Endothelial cell of umbilical vein (primary cell): Measurements from ENCODE around the gene AURKAIP1. TPM values are rescaled to one million over a fixed set of nuclear protein-coding genes. Genes with fewer than 3 reads are reported as not detected.
A peak's percentile ranks its signal among the peaks of the same experiment; 100 is the strongest.

Experiments used
- BruUV-seq: library from RNA; stranded (reverse); fragments of 400-500 nt; replicated peaks from 2 replicates; lab custom pipeline; 2021; lab: Mats Ljungman, UMichigan
- CTCF ChIA-PET: fragments of 300-600, 350-600 bp; sonication (Branson Sonifier 250); formaldehyde crosslinking; loops from one replicate; lab custom pipeline; 2021; ENCODE audit warnings: antibody characterized with exemption, inconsistent platforms; lab: Charles Lee
- POLR2A ChIA-PET: fragments of 300-600, 350-600 bp; sonication (Branson Sonifier 250); formaldehyde crosslinking; loops from one replicate; lab custom pipeline; 2021; ENCODE audit warnings: antibody characterized with exemption, inconsistent platforms; lab: Charles Lee
- DNase-seq: peaks from one replicate; pipeline ENCODE4 v3.0.0-alpha.2; 2011; ENCODE audit warnings: low read depth, low spot score
- FAIRE-seq: peaks from 2 replicates; lab custom pipeline; 2011; peaks lifted over from hg19 to GRCh38; lab: Jason Lieb, UNC
- H2AFZ ChIP-seq: 2 replicates; pipeline ENCODE4 v1.6.0; 2012; ENCODE audit warnings: low read depth, low read length, control low read depth, inconsistent platforms
- H3K27ac ChIP-seq: 2 replicates; pipeline ENCODE4 v1.5.1; 2011; ENCODE audit warnings: low read depth, mild to moderate bottlenecking, control low read depth, low read length, moderate library complexity; ENCODE audit not compliant: insufficient read depth
- H3K27me3 ChIP-seq, 2 experiments: 2 replicates each; pipeline versions ENCODE4 v1.6.0 to v1.6.1; 2011; ENCODE audit warnings: low read length in 2 of 2, mixed read lengths in 1 of 2; ENCODE audit not compliant: control insufficient read depth in 2 of 2, insufficient read depth in 2 of 2
- H3K36me3 ChIP-seq, 2 experiments: 2 replicates in 1 of 2; 3 replicates in 1 of 2; pipeline ENCODE4 v1.5.1; 2011; ENCODE audit warnings: low read length in 2 of 2, mild to moderate bottlenecking in 1 of 2, moderate library complexity in 1 of 2; ENCODE audit not compliant: control insufficient read depth in 2 of 2, insufficient read depth in 2 of 2; ENCODE audit errors: extremely low read depth in 1 of 2
- H3K4me1 ChIP-seq: 3 replicates; pipeline ENCODE4 v1.5.1; 2011; ENCODE audit warnings: mild to moderate bottlenecking, low read length; ENCODE audit not compliant: control insufficient read depth, insufficient read depth; ENCODE audit errors: extremely low read depth
- H3K4me2 ChIP-seq: 2 replicates; pipeline ENCODE4 v1.6.1; 2011; ENCODE audit warnings: low read length, control low read depth, mixed read lengths; ENCODE audit not compliant: insufficient read depth
- H3K4me3 ChIP-seq, 3 experiments: fragments of 200-600 bp in 1 of 3; sonication (generic), shearing (Covaris generic) in 1 of 3; replicated peaks in 1 of 3; 2 replicates each; pipeline ENCODE4 v1.5.1; 2011 to 2016; ENCODE audit warnings: control low read depth in 3 of 3, low read length in 3 of 3, mild to moderate bottlenecking in 2 of 3, inconsistent platforms in 1 of 3, low read depth in 1 of 3, moderate library complexity in 1 of 3; ENCODE audit not compliant: insufficient read depth in 1 of 3
- H3K79me2 ChIP-seq: 2 replicates; pipeline ENCODE4 v1.6.0; 2012; ENCODE audit warnings: low read length, inconsistent platforms; ENCODE audit not compliant: control insufficient read depth, insufficient read depth
- H3K9ac ChIP-seq: replicated peaks from 2 replicates; pipeline ENCODE3; 2011; ENCODE audit warnings: low read length, control low read depth; ENCODE audit not compliant: insufficient read depth; ENCODE audit errors: extremely low read depth
- H3K9me1 ChIP-seq: replicated peaks from 3 replicates; pipeline ENCODE4 v1.6.0; 2011; ENCODE audit warnings: mild to moderate bottlenecking, low read length; ENCODE audit not compliant: control insufficient read depth, insufficient read depth; ENCODE audit errors: extremely low read depth
- H3K9me3 ChIP-seq: replicated peaks from 2 replicates; pipeline ENCODE4 v1.5.1; 2012; ENCODE audit warnings: low read length, inconsistent platforms; ENCODE audit not compliant: control insufficient read depth, insufficient read depth
- H4K20me1 ChIP-seq: replicated peaks from 2 replicates; pipeline ENCODE3; 2011; ENCODE audit warnings: mild to moderate bottlenecking, low read length; ENCODE audit not compliant: control insufficient read depth, insufficient read depth; ENCODE audit errors: extremely low read depth
- FOS ChIP-seq: IDR thresholded peaks from 2 replicates; pipeline ENCODE4 v1.6.1; 2011; ENCODE audit warnings: mild to moderate bottlenecking, low read length, moderate library complexity, borderline replicate concordance; ENCODE audit not compliant: insufficient read depth
- JUN ChIP-seq: IDR thresholded peaks from 2 replicates; pipeline ENCODE4 v1.6.1; 2011; ENCODE audit warnings: borderline replicate concordance, low read depth; ENCODE audit not compliant: insufficient read length, insufficient read depth
- MYC ChIP-seq: IDR thresholded peaks from one replicate; pipeline ENCODE4 v1.6.1; 2011; ENCODE audit warnings: mild to moderate bottlenecking, low read depth, low read length
- POLR2A ChIP-seq: IDR thresholded peaks from 2 replicates; pipeline ENCODE4 v1.6.1; 2012; ENCODE audit warnings: low read depth, mild to moderate bottlenecking, control low read depth, low read length
- POLR2AphosphoS5 ChIP-seq: IDR thresholded peaks from 2 replicates; pipeline ENCODE4 v1.6.1; 2012; ENCODE audit warnings: low read depth, mild to moderate bottlenecking, control low read depth, low read length, moderate library complexity; ENCODE audit not compliant: insufficient read depth
- dilution Hi-C: fragments of 300-500 bp; cut with MboI; formaldehyde crosslinking; loops from one replicate; pipeline ENCODE4 v1.15.0; 2019; ENCODE audit warnings: low sequenced_read_pairs; ENCODE audit not compliant: extremely low pct_ligation_motif_present
- intact Hi-C: fragments of 100-400 bp; cut with micrococcal nuclease; formaldehyde crosslinking; loops from one replicate; pipeline ENCODE4 v1.10.0; 2022
- polyA plus RNA-seq, 4 experiments: library from polyadenylated mRNA; depleted of rRNA in 3 of 4; stranded (reverse) in 3 of 4; unstranded in 1 of 4; fragments of >200 nt; gene quantifications; 2 replicates each; pipeline versions ENCODE4 v1.2.1 to v1.2.3, GENCODE V29; 2011 to 2012; ENCODE audit warnings: missing spikeins in 1 of 4
- total RNA-seq: library from RNA; stranded (reverse); gene quantifications from 2 replicates; pipeline ENCODE4 v1.2.3, GENCODE V29; 2021

The AURKAIP1 gene
- total and polyA plus RNA-seq, 2 donors (not counting 3 experiments of a cell fraction or from before 2014, with no cell fraction given): 73.3 to 151 TPM

- peaks cover 13% of the 10 kb centered on the region for H3K4me1 ChIP-seq
- no peak for DNase-seq
- intact Hi-C loops: loop anchor here (2.0 kb wide), 2 partner anchors 49 to 67 kb away; partner anchors contain the start of genes CPTP and INTS11
- peak overlapping the region; percentile 81 to 88 (median 84) for H3K4me3 ChIP-seq
- BruUV-seq: TSS peak; percentile 76
- ChIA-PET CTCF (interaction anchor here (0.9 to 1.1 kb wide), 2 partner anchors 26 to 131 kb away, joined by 3 to 4 read pairs; no protein-coding TSS in a partner anchor), POLR2A (no interaction called here)
- H3K36me3 ChIP-seq: peaks cover 0 to 3% of the 10 kb centered on the region in 2 experiments
- H4K20me1 ChIP-seq: no peaks in the 10 kb centered on the region
- FAIRE-seq: no peak
- H2AFZ ChIP-seq: no peak overlapping the region
- peak overlapping the region; percentile 71 for H3K27ac ChIP-seq
- H3K27me3 ChIP-seq: no peaks in the 10 kb centered on the region
- H3K4me2 ChIP-seq: peak overlapping the region; percentile 84
- TF ChIP-seq JUN: no peak
- no peak for TF ChIP-seq MYC
- no peak for TF ChIP-seq POLR2A
- TF ChIP-seq FOS: no peak
- TF ChIP-seq POLR2AphosphoS5: no peak
- peaks cover 19% of the 10 kb centered on the region for H3K79me2 ChIP-seq
- H3K9ac ChIP-seq: peak overlapping the region; percentile 95
- H3K9me1 ChIP-seq: no peaks in the 10 kb centered on the region
- no peaks in the 10 kb centered on the region for H3K9me3 ChIP-seq
- dilution Hi-C loops: no loop called here
Measured at GRCh38 chr1:1373815-1374588, 1.0 kb downstream of the AURKAIP1 start.
